Large intestine (tissue), 3 donors: Measurements from ENCODE around the gene NPR2. TPM values are rescaled to one million over a fixed set of nuclear protein-coding genes. Genes with fewer than 3 reads are reported as not detected.

Experiments used
- DNase-seq, 2 donors: peaks; one replicate each; pipeline versions ENCODE4 v3.0.0 to v3.0.0-alpha.2; 2013
- H3K27ac ChIP-seq: one replicate; pipeline ENCODE4 v1.5.1; 2013; ENCODE audit warnings: low read length
- H3K27me3 ChIP-seq: 2 replicates; pipeline ENCODE4 v1.6.1; 2013; ENCODE audit warnings: low read length; ENCODE audit not compliant: control insufficient read depth, insufficient read depth
- H3K36me3 ChIP-seq: 2 replicates; pipeline ENCODE4 v1.6.1; 2013; ENCODE audit warnings: low read length; ENCODE audit not compliant: control insufficient read depth, insufficient read depth
- H3K4me1 ChIP-seq: one replicate; pipeline ENCODE4 v1.6.1; 2013; ENCODE audit warnings: low read length; ENCODE audit not compliant: control insufficient read depth, insufficient read depth
- H3K4me3 ChIP-seq: one replicate; pipeline ENCODE4 v1.5.1; 2013; ENCODE audit warnings: low read length
- H3K9me3 ChIP-seq: one replicate; pipeline ENCODE4 v1.6.1; 2013; ENCODE audit warnings: mild to moderate bottlenecking, low read depth, low read length, moderate library complexity; ENCODE audit not compliant: control insufficient read depth
- WGBS: methylation state at CpG from one replicate; pipeline ENCODE4 v1.1.5; 2013; ENCODE audit warnings: low lambda C conversion rate; ENCODE audit not compliant: insufficient coverage; 5-methylcytosine and 5-hydroxymethylcytosine counted together
- polyA plus RNA-seq: library from polyadenylated mRNA; unstranded; fragments of 120-200 nt; gene quantifications from one replicate; pipeline ENCODE4 v1.2.1, GENCODE V29; 2013

The NPR2 gene
- polyA plus RNA-seq, 1 donor, result 15.3 TPM

GRCh38 chr9:35778496-35778895 lies 12.9 kb upstream of the NPR2 start:
- peaks cover 4% of the 10 kb centered on the region for H3K4me1 ChIP-seq
- H3K36me3 ChIP-seq, result peaks cover 2% of the 10 kb centered on the region
- no peak for DNase-seq
- no peaks in the 10 kb centered on the region for H3K9me3 ChIP-seq
- no peak overlapping the region for H3K27ac ChIP-seq
- H3K27me3 ChIP-seq, result no peaks in the 10 kb centered on the region
- no peak overlapping the region for H3K4me3 ChIP-seq
- WGBS, result no CpG with 5 or more reads among the region's 3 CpGs

GRCh38 chr9:35781066-35781465 lies 10.3 kb upstream of the NPR2 start:
- no peak for DNase-seq
- peaks cover 7% of the 10 kb centered on the region for H3K36me3 ChIP-seq
- H3K4me1 ChIP-seq, result no peaks in the 10 kb centered on the region
- no peaks in the 10 kb centered on the region for H3K9me3 ChIP-seq
- no CpG with 5 or more reads among the region's 2 CpGs for WGBS
- no peaks in the 10 kb centered on the region for H3K27me3 ChIP-seq
- no peak overlapping the region for H3K27ac ChIP-seq
- H3K4me3 ChIP-seq, result no peak overlapping the region

- Histone ChIP-seq H3K4me3 (no peak overlapping the region), H3K4me1 (no peaks in the 10 kb centered on the region), H3K27ac (no peak overlapping the region), H3K27me3 (no peaks in the 10 kb centered on the region), H3K36me3 (peaks cover 11% of the 10 kb centered on the region), H3K9me3 (no peaks in the 10 kb centered on the region)
- DNase-seq, result no peak
These were observed 8.0 kb upstream of the NPR2 start for GRCh38 chr9:35783418-35783817.

GRCh38 chr9:35789541-35789940 lies 1.9 kb upstream of the NPR2 start:
- no CpG with 5 or more reads among the region's 2 CpGs for WGBS

GRCh38 chr9:35790025-35790384 lies 1.4 kb upstream of the NPR2 start:
- H3K27ac ChIP-seq, result no peak overlapping the region
- peaks cover 7% of the 10 kb centered on the region for H3K4me1 ChIP-seq
- H3K27me3 ChIP-seq, result no peaks in the 10 kb centered on the region
- H3K9me3 ChIP-seq, result no peaks in the 10 kb centered on the region
- H3K4me3 ChIP-seq, result no peak overlapping the region
- 50% methylated on average over 1 of the region's 4 CpGs for WGBS
- H3K36me3 ChIP-seq, result peaks cover 11% of the 10 kb centered on the region
- no peak for DNase-seq

More at GRCh38 chr9:35789541-35789940, 1.9 kb upstream of the NPR2 start:
- DNase-seq, result no peak
- Histone ChIP-seq H3K27me3 (no peaks in the 10 kb centered on the region), H3K4me3 (no peak overlapping the region), H3K4me1 (peaks cover 7% of the 10 kb centered on the region), H3K27ac (no peak overlapping the region), H3K36me3 (peaks cover 14% of the 10 kb centered on the region), H3K9me3 (no peaks in the 10 kb centered on the region)

GRCh38 chr9:35790385-35791296 lies 750 bp upstream of the NPR2 start:
- Histone ChIP-seq H3K4me3 (no peak overlapping the region), H3K36me3 (peaks cover 9% of the 10 kb centered on the region), H3K27ac (peak overlapping the region; percentile 13), H3K4me1 (peaks cover 7% of the 10 kb centered on the region), H3K9me3 (no peaks in the 10 kb centered on the region), H3K27me3 (no peaks in the 10 kb centered on the region)
- WGBS, result 0% methylated on average over 1 of the region's 37 CpGs
- DNase-seq, result peak; percentile 58 to 69

- H3K4me1 ChIP-seq, result peaks cover 7% of the 10 kb centered on the region
- H3K27ac ChIP-seq, result no peak overlapping the region
- H3K9me3 ChIP-seq, result no peaks in the 10 kb centered on the region
- WGBS, result no CpG with 5 or more reads among the region's 34 CpGs
- no peak for DNase-seq
- peak overlapping the region; percentile 42 for H3K4me3 ChIP-seq
- peaks cover 7% of the 10 kb centered on the region for H3K36me3 ChIP-seq
- no peaks in the 10 kb centered on the region for H3K27me3 ChIP-seq
These were observed 828 bp downstream of the NPR2 start for GRCh38 chr9:35792024-35792813.

- Histone ChIP-seq H3K27ac (no peak overlapping the region), H3K9me3 (no peaks in the 10 kb centered on the region), H3K27me3 (no peaks in the 10 kb centered on the region), H3K36me3 (peaks cover 5% of the 10 kb centered on the region), H3K4me3 (no peak overlapping the region), H3K4me1 (peaks cover 7% of the 10 kb centered on the region)
- DNase-seq, result no peak
- WGBS, result no CpG with 5 or more reads among the region's 14 CpGs
These were observed 1.4 kb downstream of the NPR2 start for GRCh38 chr9:35792826-35793225.

- no peak overlapping the region for H3K4me3 ChIP-seq
- peaks cover 7% of the 10 kb centered on the region for H3K4me1 ChIP-seq
These were observed 2.1 kb downstream of the NPR2 start for GRCh38 chr9:35793461-35793860.

GRCh38 chr9:35795695-35796094 lies 4.3 kb downstream of the NPR2 start:
- peaks cover 3% of the 10 kb centered on the region for H3K4me1 ChIP-seq
- DNase-seq, result no peak
- peaks cover 16% of the 10 kb centered on the region for H3K36me3 ChIP-seq
- H3K27ac ChIP-seq, result no peak overlapping the region
- no peaks in the 10 kb centered on the region for H3K9me3 ChIP-seq
- H3K27me3 ChIP-seq, result no peaks in the 10 kb centered on the region
- H3K4me3 ChIP-seq, result no peak overlapping the region

More at GRCh38 chr9:35793461-35793860, 2.1 kb downstream of the NPR2 start:
- no peak for DNase-seq
- Histone ChIP-seq H3K27me3 (no peaks in the 10 kb centered on the region), H3K9me3 (no peaks in the 10 kb centered on the region), H3K27ac (no peak overlapping the region), H3K36me3 (peaks cover 5% of the 10 kb centered on the region)
- no CpG with 5 or more reads among the region's 2 CpGs for WGBS
